SU-DHL-6 (cell line): ENCODE measurements around the gene CCL13.

Experiments
- CTCF ChIP-seq: fragments of 200-600 bp; sonication (generic); IDR thresholded peaks from one replicate; pipeline ENCODE4 v1.5.1; 2017; ENCODE audit warnings: antibody characterized with exemption, mild to moderate bottlenecking, low read length, moderate library complexity; ENCODE audit not compliant: insufficient read depth, poor library complexity, severe bottlenecking
- EZH2phosphoT487 ChIP-seq: fragments of 200-600 bp; sonication (generic), shearing (Covaris generic); conservative IDR thresholded peaks from 2 replicates; pipeline ENCODE4 v1.6.1; 2018; ENCODE audit warnings: mild to moderate bottlenecking, antibody characterized with exemption, low read length, moderate library complexity, mixed read lengths

GRCh38 chr17:34371405-34372100 is 15.3 kb downstream of the CCL13 start:
- TF ChIP-seq CTCF (no peak), EZH2phosphoT487 (no peak)
